ENCODE measurements around the gene SP110.

SP110 gene

GRCh38 chr2:230170532-230170931 lies 49.3 kb downstream of the SP110 start:
- no peak for DNase-seq (ENCODE audit: low spot score)

GRCh38 chr2:230166557-230167170 lies 53.1 kb downstream of the SP110 start:
- no peak for DNase-seq (ENCODE audit: low spot score)

- DNase-seq (ENCODE audit: low spot score), result no peak
Measured at GRCh38 chr2:230164139-230164538, 55.6 kb downstream of the SP110 start.

GRCh38 chr2:230162981-230163380 lies 56.8 kb downstream of the SP110 start:
- DNase-seq (ENCODE audit: low spot score), result peak; percentile 50

- no peak for DNase-seq (ENCODE audit: low spot score)
Measured at GRCh38 chr2:230161184-230161583, 58.6 kb downstream of the SP110 start.

GRCh38 chr2:230160112-230160660 lies 59.6 kb downstream of the SP110 start:
- peak; percentile 39 for DNase-seq (ENCODE audit: low spot score)

- DNase-seq (ENCODE audit: low spot score), result no peak
Measured at GRCh38 chr2:230158468-230158867, 61.3 kb downstream of the SP110 start.

GRCh38 chr2:230156782-230157699 lies 62.7 kb downstream of the SP110 start:
- no peak for DNase-seq (ENCODE audit: low spot score)

GRCh38 chr2:230155359-230155758 lies 64.4 kb downstream of the SP110 start:
- no peak for DNase-seq (ENCODE audit: low spot score)

- DNase-seq (ENCODE audit: low spot score), result no peak
Measured at GRCh38 chr2:230153390-230153976, 66.3 kb downstream of the SP110 start.

- DNase-seq (ENCODE audit: low spot score), result no peak
Measured at GRCh38 chr2:230152334-230152733, 67.5 kb downstream of the SP110 start.

GRCh38 chr2:230144355-230144754 lies 75.4 kb downstream of the SP110 start:
- no peak for DNase-seq (ENCODE audit: low spot score)

- DNase-seq (ENCODE audit: low spot score), result no peak
Measured at GRCh38 chr2:230140667-230141066, 79.1 kb downstream of the SP110 start.

- DNase-seq (ENCODE audit: low spot score), result no peak
Measured at GRCh38 chr2:230137902-230138539, 81.8 kb downstream of the SP110 start.

GRCh38 chr2:230135130-230135525 lies 84.7 kb downstream of the SP110 start:
- DNase-seq (ENCODE audit: low spot score), result no peak

- DNase-seq (ENCODE audit: low spot score), result no peak
Measured at GRCh38 chr2:230134496-230135129, 85.2 kb downstream of the SP110 start.

GRCh38 chr2:230131366-230131765 lies 88.4 kb downstream of the SP110 start:
- DNase-seq (ENCODE audit: low spot score), result no peak

GRCh38 chr2:230130668-230131364 lies 89.0 kb downstream of the SP110 start:
- no peak for DNase-seq (ENCODE audit: low spot score)

GRCh38 chr2:230129343-230129742 lies 90.4 kb downstream of the SP110 start:
- no peak for DNase-seq (ENCODE audit: low spot score)

GRCh38 chr2:230128623-230129342 lies 91.0 kb downstream of the SP110 start:
- DNase-seq (ENCODE audit: low spot score), result no peak
